HCT116 (cell line): Measurements from ENCODE around the gene SART3. TPM values are rescaled to one million over a fixed set of nuclear protein-coding genes. Genes with fewer than 3 reads are reported as not detected.

Experiments used
- ATAC-seq: fragments of 200-7000 bp; cut with Tn5 transposase; 2 replicates; pipeline ENCODE4 v1.9.1; 2020; ENCODE audit warnings: mild to moderate bottlenecking, moderate library complexity
- BruUV-seq: library from RNA; stranded (reverse); fragments of 400-500 nt; replicated peaks from 2 replicates; lab custom pipeline; 2021; lab: Mats Ljungman, UMichigan
- CTCF ChIA-PET: fragments of 300-600 bp; sonication (Branson Sonifier 250); formaldehyde crosslinking; loops from one replicate; lab custom pipeline; 2021; ENCODE audit warnings: antibody characterized with exemption; lab: Charles Lee
- POLR2A ChIA-PET: fragments of 300-600, 350-600 bp; sonication (Branson Sonifier 250); formaldehyde crosslinking; loops from one replicate; lab custom pipeline; 2021; ENCODE audit warnings: antibody characterized with exemption; lab: Charles Lee
- RAD21 ChIA-PET, 2 experiments: fragments of 300-600 bp; sonication (Branson Sonifier 250); formaldehyde crosslinking; loops; one replicate each; lab custom pipeline; 2023; ENCODE audit warnings: low total read pairs in 2 of 2; ENCODE audit not compliant: uncharacterized antibody in 2 of 2, unreplicated experiment in 2 of 2, low non-redundant PET in 1 of 2; lab: Charles Lee
- DNase-seq: peaks from one replicate; pipeline ENCODE4 v3.0.0-alpha.2; 2010; ENCODE audit warnings: low read depth, low spot score
- H2AFZ ChIP-seq: fragments of 200-600 bp; shearing (Covaris generic), sonication (generic); 2 replicates; pipeline ENCODE4 v1.6.1; 2017; ENCODE audit warnings: low read depth, mixed run types, mixed read lengths, antibody characterized with exemption, low read length; ENCODE audit not compliant: poor library complexity, severe bottlenecking
- H3K27ac ChIP-seq: 2 replicates; pipeline ENCODE4 v1.5.1; 2012; ENCODE audit warnings: low read depth, low read length
- H3K27me3 ChIP-seq: fragments of 200-600 bp; sonication (generic); 2 replicates; pipeline ENCODE4 v1.6.1; 2016; ENCODE audit warnings: mixed run types, low read length, mixed read lengths; ENCODE audit not compliant: insufficient read depth
- H3K36me3 ChIP-seq, 2 experiments: fragments of 200-500 bp in 1 of 2; fragments of 200-600 bp in 1 of 2; sonication (Bioruptor generic) in 1 of 2; sonication (generic) in 1 of 2; 2 replicates each; pipeline versions ENCODE4 v1.5.1 to v1.6.1; 2014 to 2016; ENCODE audit warnings: low read length in 2 of 2, inconsistent platforms in 1 of 2, mixed read lengths in 1 of 2, mixed run types in 1 of 2; ENCODE audit not compliant: insufficient read depth in 2 of 2, control insufficient read depth in 1 of 2
- H3K4me1 ChIP-seq, 2 experiments: fragments of 200-600 bp in 1 of 2; sonication (generic) in 1 of 2; 2 replicates each; pipeline versions ENCODE4 v1.5.1 to v1.6.1; 2012 to 2017; ENCODE audit warnings: low read length in 2 of 2, inconsistent platforms in 1 of 2, mild to moderate bottlenecking in 1 of 2, mixed read lengths in 1 of 2, mixed run types in 1 of 2, moderate library complexity in 1 of 2; ENCODE audit not compliant: insufficient read depth in 2 of 2, control insufficient read depth in 1 of 2
- H3K4me2 ChIP-seq: fragments of 200-600 bp; sonication (generic); 2 replicates; pipeline ENCODE4 v1.6.1; 2017; ENCODE audit warnings: mixed run types, low read length, mixed read lengths
- H3K4me3 ChIP-seq, 2 experiments: fragments of 200-600 bp in 1 of 2; sonication (generic) in 1 of 2; replicated peaks in 1 of 2; 2 replicates each; pipeline ENCODE4 v1.5.1; 2011 to 2016; ENCODE audit warnings: low read length in 2 of 2, control low read depth in 1 of 2, low read depth in 1 of 2, mild to moderate bottlenecking in 1 of 2, mixed read lengths in 1 of 2, mixed run types in 1 of 2
- H3K79me2 ChIP-seq: fragments of 200-600 bp; sonication (generic); 2 replicates; pipeline ENCODE4 v1.6.1; 2017; ENCODE audit warnings: mild to moderate bottlenecking, mixed run types, low read length, moderate library complexity, mixed read lengths; ENCODE audit not compliant: insufficient read depth
- H3K9ac ChIP-seq: fragments of 200-600 bp; sonication (generic); 2 replicates; pipeline ENCODE4 v1.6.1; 2016; ENCODE audit warnings: low read length, mixed read lengths
- H3K9me2 ChIP-seq: fragments of 200-600 bp; sonication (generic), shearing (Covaris generic); 2 replicates; pipeline ENCODE4 v1.6.1; 2017; ENCODE audit warnings: mixed run types, mild to moderate bottlenecking, moderate library complexity; ENCODE audit not compliant: insufficient read depth
- H3K9me3 ChIP-seq, 2 experiments: fragments of 200-500 bp in 1 of 2; fragments of 200-600 bp in 1 of 2; sonication (Bioruptor generic) in 1 of 2; sonication (generic) in 1 of 2; 2 replicates each; pipeline ENCODE4 v1.6.1; 2014 to 2017; ENCODE audit warnings: low read length in 2 of 2, mixed read lengths in 2 of 2, inconsistent platforms in 1 of 2, low read depth in 1 of 2, mild to moderate bottlenecking in 1 of 2, mixed run types in 1 of 2, moderate library complexity in 1 of 2; ENCODE audit not compliant: control insufficient read depth in 1 of 2, insufficient read depth in 1 of 2
- H4K20me1 ChIP-seq: fragments of 200-600 bp; sonication (generic), shearing (Covaris generic); 2 replicates; pipeline ENCODE4 v1.6.1; 2017; ENCODE audit warnings: mixed run types, mild to moderate bottlenecking, moderate library complexity; ENCODE audit not compliant: insufficient read depth
- CEBPB ChIP-seq: IDR thresholded peaks from 2 replicates; pipeline ENCODE4 v1.6.1; 2012; ENCODE audit warnings: low read depth
- EGR1 ChIP-seq: IDR thresholded peaks from 2 replicates; pipeline ENCODE4 v1.6.1; 2012; ENCODE audit warnings: low read depth
- ELF1 ChIP-seq: IDR thresholded peaks from 2 replicates; pipeline ENCODE4 v1.6.1; 2012; ENCODE audit warnings: low read depth, borderline replicate concordance
- EZH2 ChIP-seq: fragments of 200-600 bp; sonication (generic); IDR thresholded peaks from 2 replicates; pipeline ENCODE4 v1.6.1; 2017; ENCODE audit warnings: antibody characterized with exemption, mixed run types
- EZH2phosphoT487 ChIP-seq: fragments of 200-600 bp; IDR thresholded peaks from 2 replicates; pipeline ENCODE4 v1.6.1; 2018; ENCODE audit warnings: antibody characterized with exemption, borderline replicate concordance
- FOSL1 ChIP-seq: IDR thresholded peaks from 2 replicates; pipeline ENCODE4 v1.6.1; 2012; ENCODE audit warnings: low read depth
- JUND ChIP-seq: IDR thresholded peaks from 2 replicates; pipeline ENCODE4 v1.6.1; 2012
- POLR2A ChIP-seq: IDR thresholded peaks from 2 replicates; pipeline ENCODE4 v1.7.0; 2011; ENCODE audit warnings: borderline replicate concordance; ENCODE audit not compliant: insufficient read depth, insufficient read length; ENCODE audit errors: extremely low read depth
- SIN3A ChIP-seq: IDR thresholded peaks from 2 replicates; pipeline ENCODE4 v1.6.1; 2012; ENCODE audit warnings: low read depth
- SP1 ChIP-seq: IDR thresholded peaks from 2 replicates; pipeline ENCODE4 v1.6.1; 2012; ENCODE audit warnings: low read depth
- SRF ChIP-seq: IDR thresholded peaks from 2 replicates; pipeline ENCODE4 v1.6.1; 2012; ENCODE audit warnings: low read depth
- YY1 ChIP-seq: IDR thresholded peaks from 2 replicates; pipeline ENCODE4 v1.6.1; 2011; ENCODE audit warnings: low read length, low read depth, moderate library complexity, mild to moderate bottlenecking; ENCODE audit not compliant: insufficient replicate concordance; ENCODE audit errors: extremely low read depth
- ZFX ChIP-seq: fragments of 450-650 bp; IDR thresholded peaks from 2 replicates; pipeline ENCODE4 v1.6.1; 2017
- ZNF274 ChIP-seq: fragments of 200-500 bp; sonication (Bioruptor generic); IDR thresholded peaks from 2 replicates; pipeline ENCODE4 v1.6.1; 2014; ENCODE audit warnings: mild to moderate bottlenecking, low read depth, low read length, inconsistent platforms
- intact Hi-C: fragments of 100-400 bp; cut with micrococcal nuclease; formaldehyde crosslinking; loops from 2 replicates; pipeline ENCODE4 v1.10.0; 2022
- total RNA-seq: library from RNA; stranded (reverse); gene quantifications from one replicate; pipeline ENCODE4 v1.2.1, GENCODE V29; 2021; ENCODE audit not compliant: unreplicated experiment
- TF ChIP-seq, protein P1 (sequence below), 3 experiments: fragments of 200-600 bp in 1 of 3; sonication (generic) in 1 of 3; IDR thresholded peaks in 2 of 3; conservative IDR thresholded peaks in 1 of 3; 2 replicates each; pipeline ENCODE4 v1.5.1; 2012 to 2017; ENCODE audit warnings: low read depth in 2 of 3, low read length in 2 of 3, antibody characterized with exemption in 1 of 3, borderline replicate concordance in 1 of 3, control low read depth in 1 of 3, mild to moderate bottlenecking in 1 of 3, mixed read lengths in 1 of 3, mixed run types in 1 of 3, moderate library complexity in 1 of 3; ENCODE audit not compliant: insufficient read depth in 1 of 3
- TF ChIP-seq, protein P2 (sequence below): IDR thresholded peaks from 2 replicates; pipeline ENCODE4 v1.6.1; 2012; ENCODE audit warnings: low read depth

SART3 gene
- total RNA-seq, 1 experiment from 2014 or later = 76.1 TPM

DNA sequence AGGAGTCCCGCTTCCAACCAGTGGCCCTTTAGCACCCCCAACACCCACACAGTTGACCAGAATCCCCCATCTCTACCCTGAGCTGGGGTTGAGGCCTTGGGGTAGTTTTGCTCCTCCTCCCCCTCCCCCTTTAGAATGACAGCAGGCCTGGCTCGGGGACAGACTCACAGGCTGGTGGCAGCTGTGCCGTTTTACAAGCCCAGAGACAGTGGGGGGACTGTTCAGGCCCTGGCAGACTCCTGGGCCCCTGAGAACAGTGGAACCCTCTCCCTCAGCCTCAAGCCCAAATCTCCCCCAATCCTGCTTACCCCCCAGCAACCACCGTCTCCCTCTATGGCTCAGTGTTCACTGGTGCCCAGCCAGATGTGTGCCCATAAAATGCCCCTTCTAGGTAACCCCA lies 26.9 kb upstream of the SART3 start:
- H3K4me1 ChIP-seq = no peaks in the 10 kb centered on the region
- DNase-seq (no peak), ATAC-seq (no peak)
- CTCF ChIA-PET = no interaction called here
- H3K4me3 ChIP-seq = no peak overlapping the region
- H3K27ac ChIP-seq = no peak overlapping the region
- no TSS peak for BruUV-seq
- no peak overlapping the region for H2AFZ ChIP-seq
- POLR2A ChIA-PET = no interaction called here
- no peaks in the 10 kb centered on the region for H3K79me2 ChIP-seq
- H3K36me3 ChIP-seq = no peaks in the 10 kb centered on the region
- H3K27me3 ChIP-seq = no peaks in the 10 kb centered on the region
- no peaks in the 10 kb centered on the region for H4K20me1 ChIP-seq
- no peaks in the 10 kb centered on the region for H3K9me2 ChIP-seq
- TF ChIP-seq, protein P1, sequence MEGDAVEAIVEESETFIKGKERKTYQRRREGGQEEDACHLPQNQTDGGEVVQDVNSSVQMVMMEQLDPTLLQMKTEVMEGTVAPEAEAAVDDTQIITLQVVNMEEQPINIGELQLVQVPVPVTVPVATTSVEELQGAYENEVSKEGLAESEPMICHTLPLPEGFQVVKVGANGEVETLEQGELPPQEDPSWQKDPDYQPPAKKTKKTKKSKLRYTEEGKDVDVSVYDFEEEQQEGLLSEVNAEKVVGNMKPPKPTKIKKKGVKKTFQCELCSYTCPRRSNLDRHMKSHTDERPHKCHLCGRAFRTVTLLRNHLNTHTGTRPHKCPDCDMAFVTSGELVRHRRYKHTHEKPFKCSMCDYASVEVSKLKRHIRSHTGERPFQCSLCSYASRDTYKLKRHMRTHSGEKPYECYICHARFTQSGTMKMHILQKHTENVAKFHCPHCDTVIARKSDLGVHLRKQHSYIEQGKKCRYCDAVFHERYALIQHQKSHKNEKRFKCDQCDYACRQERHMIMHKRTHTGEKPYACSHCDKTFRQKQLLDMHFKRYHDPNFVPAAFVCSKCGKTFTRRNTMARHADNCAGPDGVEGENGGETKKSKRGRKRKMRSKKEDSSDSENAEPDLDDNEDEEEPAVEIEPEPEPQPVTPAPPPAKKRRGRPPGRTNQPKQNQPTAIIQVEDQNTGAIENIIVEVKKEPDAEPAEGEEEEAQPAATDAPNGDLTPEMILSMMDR (IDR thresholded peaks at IDR 0.05 in 2 of 3, conservative IDR thresholded peaks at IDR 0.05 in 1 of 3; ENCODE audit: borderline replicate concordance in 1 of 3, insufficient read depth in 1 of 3, low read depth in 2 of 3, low read length in 2 of 3) = no peak
- TF ChIP-seq JUND (no peak), YY1 (no peak), SP1 (no peak), ELF1 (no peak), ZFX (no peak), ZNF274 (no peak), FOSL1 (no peak), POLR2A (no peak), SIN3A (no peak), SRF (no peak), EZH2 (no peak), EZH2phosphoT487 (no peak), EGR1 (no peak), CEBPB (no peak)
- TF ChIP-seq, protein P2, sequence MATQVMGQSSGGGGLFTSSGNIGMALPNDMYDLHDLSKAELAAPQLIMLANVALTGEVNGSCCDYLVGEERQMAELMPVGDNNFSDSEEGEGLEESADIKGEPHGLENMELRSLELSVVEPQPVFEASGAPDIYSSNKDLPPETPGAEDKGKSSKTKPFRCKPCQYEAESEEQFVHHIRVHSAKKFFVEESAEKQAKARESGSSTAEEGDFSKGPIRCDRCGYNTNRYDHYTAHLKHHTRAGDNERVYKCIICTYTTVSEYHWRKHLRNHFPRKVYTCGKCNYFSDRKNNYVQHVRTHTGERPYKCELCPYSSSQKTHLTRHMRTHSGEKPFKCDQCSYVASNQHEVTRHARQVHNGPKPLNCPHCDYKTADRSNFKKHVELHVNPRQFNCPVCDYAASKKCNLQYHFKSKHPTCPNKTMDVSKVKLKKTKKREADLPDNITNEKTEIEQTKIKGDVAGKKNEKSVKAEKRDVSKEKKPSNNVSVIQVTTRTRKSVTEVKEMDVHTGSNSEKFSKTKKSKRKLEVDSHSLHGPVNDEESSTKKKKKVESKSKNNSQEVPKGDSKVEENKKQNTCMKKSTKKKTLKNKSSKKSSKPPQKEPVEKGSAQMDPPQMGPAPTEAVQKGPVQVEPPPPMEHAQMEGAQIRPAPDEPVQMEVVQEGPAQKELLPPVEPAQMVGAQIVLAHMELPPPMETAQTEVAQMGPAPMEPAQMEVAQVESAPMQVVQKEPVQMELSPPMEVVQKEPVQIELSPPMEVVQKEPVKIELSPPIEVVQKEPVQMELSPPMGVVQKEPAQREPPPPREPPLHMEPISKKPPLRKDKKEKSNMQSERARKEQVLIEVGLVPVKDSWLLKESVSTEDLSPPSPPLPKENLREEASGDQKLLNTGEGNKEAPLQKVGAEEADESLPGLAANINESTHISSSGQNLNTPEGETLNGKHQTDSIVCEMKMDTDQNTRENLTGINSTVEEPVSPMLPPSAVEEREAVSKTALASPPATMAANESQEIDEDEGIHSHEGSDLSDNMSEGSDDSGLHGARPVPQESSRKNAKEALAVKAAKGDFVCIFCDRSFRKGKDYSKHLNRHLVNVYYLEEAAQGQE = no peak
- H3K9me3 ChIP-seq = no peaks in the 10 kb centered on the region
- H3K9ac ChIP-seq = no peak overlapping the region
- RAD21 ChIA-PET = no interaction called here
- H3K4me2 ChIP-seq = no peak overlapping the region
- intact Hi-C loops = no loop called here
